SK-N-MC (cell line): ENCODE measurements around the gene TNC.

ENCODE experiments used
- EZH2 ChIP-seq: fragments of 200-600 bp; sonication (generic); IDR thresholded peaks from one replicate; pipeline ENCODE4 v1.6.1; 2017; ENCODE audit warnings: antibody characterized with exemption
- POLR2AphosphoS5 ChIP-seq: IDR thresholded peaks from 2 replicates; pipeline ENCODE4 v1.6.1; 2012; ENCODE audit warnings: mild to moderate bottlenecking, low read depth, low read length, borderline replicate concordance

DNA sequence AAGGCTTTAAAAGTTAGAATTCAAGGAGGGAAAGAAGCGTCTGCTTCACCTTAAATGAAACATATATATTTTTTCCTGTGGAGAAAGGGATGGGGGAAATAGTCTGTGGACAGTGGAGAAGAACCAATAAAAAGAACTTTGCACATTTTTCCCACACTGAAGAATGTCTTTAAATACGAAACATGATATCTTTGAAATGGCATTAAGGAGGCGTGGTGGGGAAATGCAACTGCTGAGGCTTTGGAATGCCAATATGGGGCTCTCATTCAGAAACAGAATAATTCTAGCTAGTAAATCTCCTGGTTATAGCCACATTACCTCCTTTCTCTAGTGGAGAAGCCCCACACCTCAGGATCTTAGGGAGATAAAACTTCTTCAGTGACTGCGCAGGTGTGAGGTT lies 46.8 kb downstream of the TNC start:
- no peak for TF ChIP-seq POLR2AphosphoS5
- TF ChIP-seq EZH2, result no peak
